Sigmoid colon (tissue), 7 donors: Measurements from ENCODE around the gene CDIPT. TPM values are rescaled to one million over a fixed set of nuclear protein-coding genes. Genes with fewer than 3 reads are reported as not detected.
A peak's percentile ranks its signal among the peaks of the same experiment; 100 is the strongest.

Source experiments
- DNase-seq: peaks from one replicate; pipeline ENCODE4 v3.0.0-alpha.2; 2019
- H3K27ac ChIP-seq, 4 donors: fragments of 200-600 bp; sonication (generic); one replicate each; pipeline ENCODE4 v1.5.1; 2016 to 2019; ENCODE audit warnings: mild to moderate bottlenecking in 1 of 4
- H3K27me3 ChIP-seq, 3 donors: fragments of 200-600 bp; sonication (generic); one replicate each; pipeline ENCODE4 v1.5.1; 2019; ENCODE audit warnings: mild to moderate bottlenecking in 1 of 3
- H3K36me3 ChIP-seq, 4 donors: fragments of 200-600 bp; sonication (generic); one replicate each; pipeline ENCODE4 v1.5.1; 2016 to 2019
- H3K4me1 ChIP-seq, 4 donors: fragments of 200-600 bp; sonication (generic); one replicate each; pipeline ENCODE4 v1.5.1; 2017 to 2019
- H3K4me3 ChIP-seq, 4 donors: fragments of 200-600 bp; sonication (generic); one replicate each; pipeline ENCODE4 v1.5.1; 2017 to 2019; ENCODE audit warnings: mild to moderate bottlenecking in 2 of 4, moderate library complexity in 1 of 4
- H3K9me3 ChIP-seq, 4 donors: fragments of 200-600 bp in 3 of 4; sonication (generic) in 3 of 4; one replicate each; pipeline versions ENCODE4 v1.5.1 to v1.6.1; 2013 to 2019
- EP300 ChIP-seq, 4 donors: sonication (generic); formaldehyde crosslinking; IDR thresholded peaks; one replicate each; pipeline ENCODE4 v1.6.1; 2017; ENCODE audit warnings: antibody characterized with exemption in 4 of 4
- POLR2A ChIP-seq, 2 donors: fragments of 450-650 bp; IDR thresholded peaks; one replicate each; pipeline ENCODE4 v1.6.1; 2016; ENCODE audit warnings: antibody characterized with exemption in 2 of 2, mild to moderate bottlenecking in 2 of 2, moderate library complexity in 2 of 2
- POLR2AphosphoS5 ChIP-seq, 4 donors: sonication (generic); formaldehyde crosslinking; IDR thresholded peaks; one replicate each; pipeline ENCODE4 v1.6.1; 2017; ENCODE audit warnings: antibody characterized with exemption in 4 of 4
- WGBS, 2 donors: extraction: QIAGEN DNeasy Blood & Tissue Kit; methylation state at CpG; one replicate each; pipeline ENCODE4 v1.1.7; 2013; 5-methylcytosine and 5-hydroxymethylcytosine counted together
- intact Hi-C: fragments of 100-400 bp; cut with DNase I; formaldehyde crosslinking; loops from one replicate; pipeline ENCODE4 v1.15.1; 2023
- polyA plus RNA-seq, 3 donors: library from polyadenylated mRNA; stranded (reverse); fragments of 200-250 nt; gene quantifications; one replicate each; pipeline ENCODE4 v1.2.3, GENCODE V29; 2013
- total RNA-seq, 4 donors: library from RNA; depleted of rRNA; stranded (reverse); fragments of >200 nt; gene quantifications; one replicate each; pipeline ENCODE4 v1.1.0, GENCODE V29; 2016
- TF ChIP-seq, protein P1 (sequence below), 4 experiments: fragments of 450-650 bp in 3 of 4; fragments of 200-600 bp in 1 of 4; IDR thresholded peaks; one replicate each; pipeline ENCODE4 v1.5.1; 2016 to 2019; ENCODE audit warnings: antibody characterized with exemption in 4 of 4, mild to moderate bottlenecking in 3 of 4, moderate library complexity in 2 of 4
- donor health status: healthy with polysubstance abuse.
- donor health status: Bipolar disorder and iron deficiency.
- donor health status: healthy.

The CDIPT gene
- total and polyA plus RNA-seq, 7 donors = 39.8 to 120 (median 107) TPM

DNA sequence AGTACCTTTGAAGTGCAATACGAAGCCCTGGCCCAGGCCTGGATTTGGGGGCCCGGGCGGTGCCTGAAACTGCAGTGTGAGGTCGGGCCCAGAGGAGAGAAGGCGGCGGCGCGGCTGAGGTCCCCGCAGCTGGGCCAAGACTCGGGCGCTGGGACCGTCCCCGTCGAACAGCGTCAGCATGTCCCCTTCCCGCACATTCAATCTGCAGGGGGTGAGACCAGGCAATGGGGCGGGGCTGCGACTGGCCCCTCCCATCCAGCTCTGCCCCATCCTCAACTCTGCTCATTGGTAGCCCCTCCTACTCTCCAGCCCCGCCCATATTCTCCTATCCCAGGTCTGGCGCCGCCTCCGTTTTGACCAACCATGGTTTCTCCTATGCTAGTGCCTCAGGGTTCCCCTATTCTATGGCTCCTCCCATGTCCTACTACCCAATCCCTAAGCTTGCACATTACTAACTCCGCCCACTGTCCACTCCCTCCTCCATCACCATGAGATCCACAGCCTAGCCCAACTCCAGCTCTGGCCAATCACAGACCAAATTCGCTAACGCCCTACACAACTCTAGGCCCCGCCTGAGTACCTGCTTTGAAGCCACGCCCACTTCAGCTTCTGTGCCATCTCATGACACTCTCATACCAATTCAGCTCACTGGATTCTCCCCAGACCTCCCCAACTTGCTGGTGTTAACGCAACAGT, 14.4 kb upstream of the CDIPT start:
- intact Hi-C loops = no loop called here
- WGBS, 2 donors = 21 to 62% methylated on average over 28 of the region's 28 CpGs
- Histone ChIP-seq H3K27me3 (peaks cover 19 to 55% (median 41%) of the 10 kb centered on the region in 3 donors), H3K36me3 (no peaks in the 10 kb centered on the region), H3K27ac (no peak overlapping the region), H3K4me3 (no peak overlapping the region), H3K9me3 (peaks cover 0 to 3% (median 0%) of the 10 kb centered on the region in 4 donors), H3K4me1 (peaks cover 0 to 16% (median 9%) of the 10 kb centered on the region in 4 donors)
- no peak for DNase-seq
- TF ChIP-seq POLR2AphosphoS5 (IDR thresholded peaks at IDR 0.05) = no peak
- no peak for TF ChIP-seq EP300 (IDR thresholded peaks at IDR 0.05)
- TF ChIP-seq POLR2A (IDR thresholded peaks at IDR 0.05) = no peak
- TF ChIP-seq, protein P1, sequence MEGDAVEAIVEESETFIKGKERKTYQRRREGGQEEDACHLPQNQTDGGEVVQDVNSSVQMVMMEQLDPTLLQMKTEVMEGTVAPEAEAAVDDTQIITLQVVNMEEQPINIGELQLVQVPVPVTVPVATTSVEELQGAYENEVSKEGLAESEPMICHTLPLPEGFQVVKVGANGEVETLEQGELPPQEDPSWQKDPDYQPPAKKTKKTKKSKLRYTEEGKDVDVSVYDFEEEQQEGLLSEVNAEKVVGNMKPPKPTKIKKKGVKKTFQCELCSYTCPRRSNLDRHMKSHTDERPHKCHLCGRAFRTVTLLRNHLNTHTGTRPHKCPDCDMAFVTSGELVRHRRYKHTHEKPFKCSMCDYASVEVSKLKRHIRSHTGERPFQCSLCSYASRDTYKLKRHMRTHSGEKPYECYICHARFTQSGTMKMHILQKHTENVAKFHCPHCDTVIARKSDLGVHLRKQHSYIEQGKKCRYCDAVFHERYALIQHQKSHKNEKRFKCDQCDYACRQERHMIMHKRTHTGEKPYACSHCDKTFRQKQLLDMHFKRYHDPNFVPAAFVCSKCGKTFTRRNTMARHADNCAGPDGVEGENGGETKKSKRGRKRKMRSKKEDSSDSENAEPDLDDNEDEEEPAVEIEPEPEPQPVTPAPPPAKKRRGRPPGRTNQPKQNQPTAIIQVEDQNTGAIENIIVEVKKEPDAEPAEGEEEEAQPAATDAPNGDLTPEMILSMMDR (IDR thresholded peaks at IDR 0.05) = no peak

GRCh38 chr16:29876594-29877249, 13.7 kb upstream of the CDIPT start:
- H3K27me3 ChIP-seq = peaks cover 19 to 55% (median 41%) of the 10 kb centered on the region in 3 donors
- peaks cover 0 to 16% (median 9%) of the 10 kb centered on the region in 4 donors for H3K4me1 ChIP-seq
- intact Hi-C loops = no loop called here
- DNase-seq = no peak
- H3K36me3 ChIP-seq = no peaks in the 10 kb centered on the region
- peaks cover 0 to 3% (median 0%) of the 10 kb centered on the region in 4 donors for H3K9me3 ChIP-seq
- peak overlapping the region in 2 of 4 donors; percentile 15 to 19 for H3K4me3 ChIP-seq
- H3K27ac ChIP-seq = no peak overlapping the region
- WGBS, 2 donors = 8 to 31% methylated on average over 45 of the region's 45 CpGs
- TF ChIP-seq EP300 (IDR thresholded peaks at IDR 0.05) = no peak
- TF ChIP-seq, protein P1 (IDR thresholded peaks at IDR 0.05) = no peak
- TF ChIP-seq POLR2A (IDR thresholded peaks at IDR 0.05) = no peak
- no peak for TF ChIP-seq POLR2AphosphoS5 (IDR thresholded peaks at IDR 0.05)

- H3K4me3 ChIP-seq = peak overlapping the region in 2 of 4 donors; percentile 15 to 19
- peaks cover 0 to 16% (median 9%) of the 10 kb centered on the region in 4 donors for H3K4me1 ChIP-seq
- no peaks in the 10 kb centered on the region for H3K36me3 ChIP-seq
- WGBS, 2 donors = 26 to 49% methylated on average over 18 of the region's 18 CpGs
- intact Hi-C loops = no loop called here
- no peak overlapping the region for H3K27ac ChIP-seq
- H3K9me3 ChIP-seq = peaks cover 0 to 3% (median 0%) of the 10 kb centered on the region in 4 donors
- DNase-seq = no peak
- TF ChIP-seq, protein P1 (IDR thresholded peaks at IDR 0.05) = no peak
- TF ChIP-seq POLR2AphosphoS5 (IDR thresholded peaks at IDR 0.05) (no peak), POLR2A (IDR thresholded peaks at IDR 0.05) (no peak), EP300 (IDR thresholded peaks at IDR 0.05) (no peak)
- peaks cover 19 to 55% (median 41%) of the 10 kb centered on the region in 3 donors for H3K27me3 ChIP-seq
Measured at GRCh38 chr16:29876217-29876593, 13.2 kb upstream of the CDIPT start.

GRCh38 chr16:29875206-29875605, 12.2 kb upstream of the CDIPT start:
- Histone ChIP-seq H3K27ac (no peak overlapping the region), H3K36me3 (no peaks in the 10 kb centered on the region), H3K9me3 (peaks cover 0 to 3% (median 0%) of the 10 kb centered on the region in 4 donors), H3K4me1 (peaks cover 0 to 16% (median 9%) of the 10 kb centered on the region in 4 donors), H3K27me3 (peaks cover 19 to 55% (median 41%) of the 10 kb centered on the region in 3 donors), H3K4me3 (no peak overlapping the region)
- intact Hi-C loops = no loop called here
- 94 to 96% methylated on average over 6 of the region's 6 CpGs for WGBS, 2 donors
- no peak for DNase-seq
- TF ChIP-seq POLR2AphosphoS5 (IDR thresholded peaks at IDR 0.05) (no peak), EP300 (IDR thresholded peaks at IDR 0.05) (no peak), POLR2A (IDR thresholded peaks at IDR 0.05) (no peak)
- TF ChIP-seq, protein P1 (IDR thresholded peaks at IDR 0.05) = no peak
